ENCODE measurements around the gene QARS1.

Gene QARS1

DNA sequence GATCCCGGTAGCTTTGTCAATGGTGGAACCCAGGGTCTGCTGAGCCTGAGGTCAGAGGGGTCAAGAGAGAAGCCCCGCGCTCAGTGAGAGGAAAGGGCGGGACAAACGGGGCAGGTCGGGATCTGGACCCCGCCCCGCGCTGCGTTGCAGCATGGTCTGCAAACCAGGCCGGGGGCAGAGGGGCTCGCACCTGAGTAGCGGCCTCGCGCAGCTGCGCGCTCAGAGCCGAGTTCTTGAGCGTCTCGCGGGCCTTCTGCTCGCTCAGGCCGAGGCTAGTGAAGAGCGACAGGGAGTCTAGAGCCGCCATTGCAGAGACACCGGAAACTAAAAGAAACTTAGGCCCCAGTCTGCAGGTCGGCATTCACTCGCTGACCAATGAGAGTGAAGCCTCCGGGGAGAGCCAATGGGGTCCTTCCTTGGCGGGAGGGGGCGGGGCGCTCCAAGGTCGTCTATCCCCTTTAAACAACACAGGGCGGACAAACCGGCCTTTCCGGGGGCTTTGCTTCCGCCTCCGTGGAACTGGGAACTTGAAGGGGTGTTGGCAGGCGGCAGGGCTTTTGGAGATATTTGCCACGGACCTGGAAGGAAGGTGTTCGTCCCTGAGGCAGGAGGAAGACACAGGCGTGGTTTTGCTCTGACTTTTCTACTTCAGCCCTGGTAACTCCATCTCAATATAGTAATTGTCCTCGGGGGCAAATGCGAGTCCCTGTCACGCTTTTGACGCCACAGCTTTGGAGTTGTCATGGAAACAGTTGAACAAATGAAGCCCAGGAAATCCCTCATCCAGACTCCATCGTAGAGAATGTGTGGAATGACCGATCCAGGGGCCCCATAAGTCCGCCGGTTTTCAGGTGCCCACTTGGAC lies at the start of gene QARS1:
TSS of gene QARS1 (minus strand) at position 331 of the 865 bp plus-strand sequence. CDS start at position 307, 24 bp downstream.
- Histone ChIP-seq H3K4me1 (ENCODE audit: insufficient read depth, low read length) (peaks cover 17% of the 10 kb centered on the region), H3K4me3 (ENCODE audit: low read length) (peak within 1 kb of the TSS; percentile 60), H3K9me3 (ENCODE audit: low read length) (no peaks in the 10 kb centered on the region), H3K36me3 (ENCODE audit: insufficient read depth, low read length) (peaks cover 54% of the 10 kb centered on the region), H2AFZ (ENCODE audit: low read depth, low read length) (peak within 1 kb of the TSS; percentile 13), H3K27me3 (ENCODE audit: insufficient read depth, low read length) (no peaks in the 10 kb centered on the region)

DNA sequence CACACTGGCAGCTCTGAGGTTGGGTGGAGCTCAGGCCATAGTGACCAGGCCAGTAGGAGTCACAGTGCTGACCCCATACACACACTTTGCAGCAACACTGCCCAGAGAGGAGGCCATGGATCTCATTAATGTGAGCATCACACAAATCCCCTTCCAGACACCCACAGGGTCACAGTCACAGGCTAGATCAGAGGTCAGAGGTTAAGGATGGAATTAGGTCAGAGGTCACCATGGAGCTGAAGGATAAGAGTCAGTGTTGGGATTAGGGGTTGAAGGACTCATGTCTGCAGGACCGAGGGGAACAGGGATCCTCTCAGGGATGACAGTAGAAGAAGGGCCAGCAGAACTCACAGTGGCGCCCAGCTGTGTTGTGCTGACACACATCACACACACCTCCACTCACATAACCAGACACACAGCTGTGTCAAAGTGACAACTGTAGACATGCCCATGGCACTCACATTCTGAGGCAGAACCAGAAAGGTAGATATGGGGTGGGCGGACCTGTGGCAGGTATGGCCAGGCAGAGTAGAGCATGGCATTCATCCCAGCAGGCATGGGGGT lies 48.9 kb upstream of the QARS1 start:
- no peak overlapping the region for H2AFZ ChIP-seq (ENCODE audit: low read depth, low read length)
- no peak overlapping the region for H3K4me3 ChIP-seq (ENCODE audit: low read length)
- H3K36me3 ChIP-seq (ENCODE audit: insufficient read depth, low read length) = no peaks in the 10 kb centered on the region
- H3K4me1 ChIP-seq (ENCODE audit: insufficient read depth, low read length) = no peaks in the 10 kb centered on the region
- H3K27me3 ChIP-seq (ENCODE audit: insufficient read depth, low read length) = no peaks in the 10 kb centered on the region
- no peaks in the 10 kb centered on the region for H3K9me3 ChIP-seq (ENCODE audit: low read length)

DNA sequence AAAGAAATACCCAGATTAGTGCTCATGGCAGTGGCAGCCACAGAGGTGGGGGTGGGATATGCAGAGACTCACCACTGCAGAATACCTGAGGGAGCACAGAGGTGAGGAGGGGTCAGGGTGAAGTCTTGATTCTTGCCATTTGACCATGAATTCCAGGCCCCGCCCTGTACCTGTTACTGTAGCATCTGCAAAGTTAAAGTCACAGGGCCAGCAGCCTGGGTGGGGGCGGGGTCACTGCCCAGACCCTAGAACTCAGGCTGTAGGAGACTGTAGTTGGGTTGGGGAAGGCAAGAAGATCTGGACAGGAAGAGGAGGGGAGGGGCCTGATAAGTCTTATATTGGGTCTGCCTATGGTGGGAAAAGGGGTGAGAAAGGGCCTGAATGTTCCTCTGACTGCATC lies 47.1 kb upstream of the QARS1 start:
- Histone ChIP-seq H3K36me3 (ENCODE audit: insufficient read depth, low read length) (no peaks in the 10 kb centered on the region), H3K4me1 (ENCODE audit: insufficient read depth, low read length) (no peaks in the 10 kb centered on the region), H2AFZ (ENCODE audit: low read depth, low read length) (no peak overlapping the region), H3K9me3 (ENCODE audit: low read length) (no peaks in the 10 kb centered on the region), H3K27me3 (ENCODE audit: insufficient read depth, low read length) (no peaks in the 10 kb centered on the region), H3K4me3 (ENCODE audit: low read length) (no peak overlapping the region)

DNA sequence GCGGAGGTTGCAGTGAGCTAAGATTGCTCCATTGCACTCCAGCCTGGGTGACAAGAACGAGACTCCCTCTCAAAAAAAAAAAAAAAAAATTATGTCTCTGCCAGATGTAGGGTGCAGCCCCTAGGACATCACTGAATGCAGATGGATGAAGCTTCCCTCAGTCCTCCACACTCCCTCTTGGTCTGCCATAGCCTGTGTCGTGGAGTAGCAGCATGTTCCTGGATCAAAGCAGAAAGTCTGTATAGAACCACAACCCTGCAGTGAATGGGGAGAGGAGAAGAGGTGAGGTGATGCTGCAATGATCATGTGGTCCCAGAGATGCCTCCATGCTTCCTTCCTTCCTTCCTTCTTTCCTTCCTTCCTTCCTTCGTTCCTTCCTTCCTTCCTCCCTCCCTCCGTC lies 43.6 kb upstream of the QARS1 start:
- Histone ChIP-seq H3K27me3 (ENCODE audit: insufficient read depth, low read length) (no peaks in the 10 kb centered on the region), H3K9me3 (ENCODE audit: low read length) (no peaks in the 10 kb centered on the region), H3K4me3 (ENCODE audit: low read length) (no peak overlapping the region), H3K36me3 (ENCODE audit: insufficient read depth, low read length) (no peaks in the 10 kb centered on the region), H3K4me1 (ENCODE audit: insufficient read depth, low read length) (no peaks in the 10 kb centered on the region), H2AFZ (ENCODE audit: low read depth, low read length) (no peak overlapping the region)

DNA sequence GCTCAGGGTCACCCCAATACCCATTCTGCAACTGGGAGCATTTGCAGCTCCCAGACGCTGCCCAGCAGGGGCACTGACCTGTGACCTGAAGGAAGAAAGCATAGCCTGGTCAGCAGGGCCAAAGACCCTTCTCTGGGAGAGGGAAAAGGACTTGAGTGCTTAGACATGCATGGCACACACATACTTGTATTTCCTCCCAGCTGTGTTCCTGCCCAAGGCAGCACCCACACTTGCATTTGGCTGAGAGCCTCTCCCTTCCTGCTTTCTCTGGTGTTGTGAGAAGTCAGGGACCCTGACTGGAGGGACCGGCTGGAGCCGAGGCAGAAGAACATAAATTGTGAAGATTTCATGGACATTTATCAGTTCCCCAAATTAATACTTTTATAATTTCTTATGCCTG lies 35.5 kb upstream of the QARS1 start:
- Histone ChIP-seq H2AFZ (ENCODE audit: low read depth, low read length) (no peak overlapping the region), H3K4me3 (ENCODE audit: low read length) (no peak overlapping the region), H3K9me3 (ENCODE audit: low read length) (peaks cover 5% of the 10 kb centered on the region), H3K36me3 (ENCODE audit: insufficient read depth, low read length) (no peaks in the 10 kb centered on the region), H3K4me1 (ENCODE audit: insufficient read depth, low read length) (peaks cover 8% of the 10 kb centered on the region), H3K27me3 (ENCODE audit: insufficient read depth, low read length) (no peaks in the 10 kb centered on the region)

DNA sequence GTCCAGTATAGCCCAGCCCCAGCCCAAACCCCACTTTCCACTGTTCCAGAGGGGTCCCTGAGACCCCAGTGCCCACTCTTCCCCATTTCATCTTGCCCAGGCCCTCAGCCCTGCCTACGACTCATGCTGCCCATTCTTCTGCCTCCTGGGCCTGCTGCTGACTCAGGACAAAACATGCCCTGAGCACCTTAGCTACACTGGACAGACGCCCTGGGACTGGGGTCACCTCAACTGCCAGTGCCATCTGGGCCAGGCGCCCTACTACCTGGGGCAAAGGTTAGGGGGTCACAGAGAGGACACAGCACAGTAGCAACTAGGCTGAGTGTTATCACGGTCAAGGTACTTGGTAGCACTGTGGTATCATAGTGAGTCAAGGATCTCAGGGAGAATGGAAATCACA lies 30.9 kb upstream of the QARS1 start:
- Histone ChIP-seq H3K4me3 (ENCODE audit: low read length) (no peak overlapping the region), H3K27me3 (ENCODE audit: insufficient read depth, low read length) (no peaks in the 10 kb centered on the region), H3K36me3 (ENCODE audit: insufficient read depth, low read length) (no peaks in the 10 kb centered on the region), H2AFZ (ENCODE audit: low read depth, low read length) (no peak overlapping the region), H3K9me3 (ENCODE audit: low read length) (no peaks in the 10 kb centered on the region), H3K4me1 (ENCODE audit: insufficient read depth, low read length) (peaks cover 18% of the 10 kb centered on the region)

DNA sequence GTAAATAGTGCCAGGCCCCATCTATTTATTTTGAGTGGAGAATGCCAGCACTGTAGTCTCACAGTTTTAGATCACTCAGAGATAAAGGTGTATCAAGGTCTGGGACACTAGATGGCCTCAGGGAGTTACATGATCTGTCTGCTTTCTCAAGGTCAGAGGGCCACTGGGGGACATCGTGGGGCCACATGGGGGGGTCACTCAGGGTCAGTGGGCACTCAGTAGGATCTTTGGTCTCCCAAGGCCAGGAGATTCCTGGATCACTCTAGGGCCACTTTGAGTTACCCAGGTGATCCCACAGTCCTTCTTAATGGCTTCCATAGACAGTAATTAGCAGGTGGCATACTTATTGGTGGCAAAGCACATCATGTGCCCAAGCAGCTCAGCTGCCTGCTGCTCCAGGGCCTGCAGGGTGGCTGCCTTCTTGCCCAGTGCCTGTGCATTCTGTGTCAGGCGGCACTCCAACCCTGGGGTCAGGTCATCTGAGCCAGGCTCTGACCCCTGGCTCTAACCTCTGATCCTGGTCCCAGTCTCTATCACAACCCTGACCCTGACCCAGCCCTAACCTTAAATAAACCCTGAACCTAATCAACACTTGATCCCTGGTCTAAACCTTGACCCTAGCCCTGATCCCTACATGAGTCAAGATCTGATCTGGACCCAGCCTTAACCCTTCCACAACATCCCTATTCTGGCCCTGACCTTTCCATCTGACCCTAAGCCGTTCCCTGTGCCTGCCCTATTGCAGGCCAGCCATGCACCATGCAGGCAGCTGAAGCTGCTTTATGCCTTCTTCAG lies 30.1 kb upstream of the QARS1 start:
- no peak overlapping the region for H3K4me3 ChIP-seq (ENCODE audit: low read length)
- H3K9me3 ChIP-seq (ENCODE audit: low read length) = no peaks in the 10 kb centered on the region
- no peaks in the 10 kb centered on the region for H3K36me3 ChIP-seq (ENCODE audit: insufficient read depth, low read length)
- no peak overlapping the region for H2AFZ ChIP-seq (ENCODE audit: low read depth, low read length)
- peaks cover 13% of the 10 kb centered on the region for H3K4me1 ChIP-seq (ENCODE audit: insufficient read depth, low read length)
- H3K27me3 ChIP-seq (ENCODE audit: insufficient read depth, low read length) = no peaks in the 10 kb centered on the region

DNA sequence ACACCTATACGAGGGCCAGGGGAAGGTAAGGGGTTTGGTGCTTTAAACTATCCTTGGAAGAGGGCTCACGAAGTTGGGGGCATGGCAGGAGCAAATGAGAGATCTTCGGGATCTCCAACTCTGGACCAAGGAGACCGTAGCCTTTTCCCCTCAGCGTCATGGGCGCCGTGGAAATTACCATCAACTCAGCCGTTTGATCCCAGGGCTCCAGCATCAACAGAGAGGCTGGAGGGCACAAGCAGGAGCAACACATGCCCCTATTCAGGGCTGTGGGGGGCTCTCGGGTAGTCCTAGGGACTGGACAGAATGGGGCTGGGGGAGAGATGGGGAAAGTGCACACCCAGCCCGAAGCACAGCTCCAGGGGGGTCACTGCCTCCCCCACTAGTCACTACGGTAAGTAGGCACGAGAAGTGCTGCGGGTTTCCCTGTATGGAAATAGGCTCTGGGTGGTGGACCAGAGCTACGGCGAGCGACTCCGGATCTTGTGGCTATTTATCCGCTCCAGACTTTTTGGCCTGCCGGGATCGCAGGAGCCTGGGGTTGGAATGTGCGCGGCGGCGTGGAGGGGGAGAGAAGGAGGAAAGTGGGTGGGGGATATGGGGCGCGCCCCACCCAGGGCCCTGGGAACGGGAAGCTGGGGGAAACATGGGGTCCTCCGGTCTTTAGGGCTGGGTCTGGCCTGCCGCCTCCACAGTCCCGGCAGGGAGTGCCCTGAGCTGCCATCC lies 28.8 kb upstream of the QARS1 start:
- Histone ChIP-seq H3K27me3 (ENCODE audit: insufficient read depth, low read length) (no peaks in the 10 kb centered on the region), H3K4me1 (ENCODE audit: insufficient read depth, low read length) (peaks cover 10% of the 10 kb centered on the region), H3K9me3 (ENCODE audit: low read length) (no peaks in the 10 kb centered on the region), H3K36me3 (ENCODE audit: insufficient read depth, low read length) (peaks cover 1% of the 10 kb centered on the region), H2AFZ (ENCODE audit: low read depth, low read length) (peak overlapping the region; percentile 98), H3K4me3 (ENCODE audit: low read length) (peak overlapping the region; percentile 73)

DNA sequence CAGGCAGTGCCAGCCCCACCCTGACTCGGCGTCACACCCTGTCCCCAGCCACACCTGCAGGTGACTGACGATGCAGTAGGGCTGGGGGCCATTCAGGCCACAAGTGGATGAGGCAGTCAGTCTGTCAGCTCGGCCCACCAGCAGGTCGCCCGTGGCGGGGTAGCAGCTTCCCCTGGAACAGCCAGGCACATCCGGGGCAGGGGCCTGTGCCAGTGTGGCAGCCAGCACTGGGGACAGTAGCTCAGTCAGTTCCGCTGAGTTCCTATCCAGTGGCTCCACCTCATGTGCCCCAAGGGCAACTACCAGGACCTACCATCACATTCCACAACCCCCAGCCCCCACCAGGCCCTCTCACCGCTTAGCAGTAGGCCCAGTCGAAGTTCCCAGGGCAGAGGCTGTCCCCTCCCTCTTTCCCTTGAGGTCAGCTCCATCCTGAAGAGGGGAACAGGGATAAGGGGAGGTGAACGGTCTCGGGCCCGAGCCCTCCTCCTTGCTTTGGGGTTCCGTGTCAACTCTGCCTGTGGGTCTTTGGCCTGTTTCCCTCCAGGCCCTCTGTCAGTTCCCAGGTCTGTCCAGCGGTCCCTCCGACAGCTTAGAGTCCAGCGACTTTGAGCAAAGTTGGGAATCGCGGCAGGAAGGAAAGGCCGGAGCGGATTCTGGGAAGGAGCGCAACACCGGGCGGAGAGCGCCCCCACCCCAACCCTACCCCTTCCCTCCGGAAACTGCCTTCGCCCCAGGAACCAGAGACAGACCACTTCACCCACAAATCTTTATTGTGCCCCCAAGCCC lies 28.1 kb upstream of the QARS1 start, which contains the start of gene LAMB2:
TSS of gene LAMB2 (minus strand) at position 614 of the 789 bp plus-strand sequence. CDS start at position 431, 183 bp downstream.
- Histone ChIP-seq H2AFZ (ENCODE audit: low read depth, low read length) (peak within 1 kb of the TSS; percentile 98), H3K36me3 (ENCODE audit: insufficient read depth, low read length) (peaks cover 3% of the 10 kb centered on the region), H3K9me3 (ENCODE audit: low read length) (no peaks in the 10 kb centered on the region), H3K27me3 (ENCODE audit: insufficient read depth, low read length) (no peaks in the 10 kb centered on the region), H3K4me1 (ENCODE audit: insufficient read depth, low read length) (peaks cover 10% of the 10 kb centered on the region), H3K4me3 (ENCODE audit: low read length) (peak within 1 kb of the TSS; percentile 73)

DNA sequence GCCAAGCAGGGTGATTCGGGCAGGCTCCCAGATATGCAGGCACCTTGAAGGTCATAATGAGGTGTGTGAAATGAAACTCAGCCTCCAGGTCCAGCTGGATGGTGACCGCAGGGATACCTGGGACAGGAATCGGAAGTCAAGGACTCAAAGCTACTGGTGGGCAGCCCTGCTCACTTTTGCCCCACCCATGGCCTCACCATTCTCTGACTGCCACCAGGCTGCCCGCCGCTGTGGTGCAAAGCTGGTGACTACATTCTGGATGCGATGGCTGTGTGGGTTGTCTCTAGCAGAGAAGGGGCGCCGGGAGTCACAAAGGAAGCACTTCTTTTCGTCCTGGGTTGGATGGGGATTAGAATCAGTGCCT lies 27.5 kb upstream of the QARS1 start:
- Histone ChIP-seq H3K9me3 (ENCODE audit: low read length) (no peaks in the 10 kb centered on the region), H3K36me3 (ENCODE audit: insufficient read depth, low read length) (peaks cover 3% of the 10 kb centered on the region), H3K4me1 (ENCODE audit: insufficient read depth, low read length) (peaks cover 10% of the 10 kb centered on the region), H3K27me3 (ENCODE audit: insufficient read depth, low read length) (no peaks in the 10 kb centered on the region), H2AFZ (ENCODE audit: low read depth, low read length) (no peak overlapping the region), H3K4me3 (ENCODE audit: low read length) (peak overlapping the region; percentile 73)

DNA sequence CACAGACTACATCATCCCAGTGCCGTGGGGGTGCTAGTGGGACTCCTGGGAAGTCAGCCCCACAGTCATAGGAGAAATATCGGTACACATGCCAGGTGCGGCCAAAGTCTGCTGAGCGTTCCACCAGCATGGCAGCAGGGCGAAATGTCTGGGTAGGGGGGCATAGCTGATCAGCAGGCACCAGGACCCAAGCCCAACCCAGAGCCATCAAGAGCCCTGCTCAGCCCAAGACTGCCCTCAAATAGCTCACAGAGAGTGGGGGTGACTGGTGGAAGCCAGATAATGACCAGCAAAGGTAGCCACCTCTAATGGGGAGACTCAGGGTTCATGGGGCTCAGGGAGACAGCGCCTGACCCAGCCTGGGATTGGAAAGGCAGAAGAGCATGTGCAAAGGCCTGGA lies 27.0 kb upstream of the QARS1 start:
- H3K36me3 ChIP-seq (ENCODE audit: insufficient read depth, low read length) = peaks cover 3% of the 10 kb centered on the region
- no peaks in the 10 kb centered on the region for H3K27me3 ChIP-seq (ENCODE audit: insufficient read depth, low read length)

DNA sequence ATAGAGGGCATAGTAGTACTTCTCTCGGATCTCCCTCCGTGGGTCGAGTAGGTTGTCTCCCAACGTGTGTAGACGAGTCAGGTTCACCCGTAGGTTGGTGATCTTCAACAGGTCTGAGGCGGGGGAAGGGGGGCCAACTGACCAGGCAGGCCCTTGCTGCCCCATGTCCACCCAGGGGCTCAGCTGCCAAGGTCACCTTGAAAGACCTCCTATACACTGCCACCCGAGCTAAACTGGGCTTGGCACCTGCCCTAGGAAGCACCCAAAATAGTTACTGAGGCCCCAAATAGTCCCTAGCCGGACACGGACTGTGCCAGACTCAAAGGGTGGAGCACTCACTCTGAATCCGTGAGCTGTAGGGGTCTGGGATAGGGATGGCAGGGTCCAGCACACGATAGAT lies 26.5 kb upstream of the QARS1 start:
- H3K4me1 ChIP-seq (ENCODE audit: insufficient read depth, low read length) = peaks cover 10% of the 10 kb centered on the region
- no peak overlapping the region for H3K4me3 ChIP-seq (ENCODE audit: low read length)
- peaks cover 5% of the 10 kb centered on the region for H3K36me3 ChIP-seq (ENCODE audit: insufficient read depth, low read length)

More for the DNA sequence above, 27.0 kb upstream of the QARS1 start:
- Histone ChIP-seq H3K9me3 (ENCODE audit: low read length) (no peaks in the 10 kb centered on the region), H3K4me1 (ENCODE audit: insufficient read depth, low read length) (peaks cover 10% of the 10 kb centered on the region), H2AFZ (ENCODE audit: low read depth, low read length) (no peak overlapping the region), H3K4me3 (ENCODE audit: low read length) (peak overlapping the region; percentile 73)

More for the DNA sequence above, 26.5 kb upstream of the QARS1 start:
- Histone ChIP-seq H3K9me3 (ENCODE audit: low read length) (no peaks in the 10 kb centered on the region), H2AFZ (ENCODE audit: low read depth, low read length) (no peak overlapping the region), H3K27me3 (ENCODE audit: insufficient read depth, low read length) (no peaks in the 10 kb centered on the region)

All from neuron (in vitro differentiated cells).